ENCODE data around the gene NSD2.
"Not testable (repeated sequence)": the region's sequence is repeated elsewhere in the genome, so short reads cannot be mapped to it uniquely, and the experiment has no call there.

NSD2 gene

GRCh38 chr4:1991596-1992434, 120.6 kb downstream of the NSD2 start:
- no peaks in the 10 kb centered on the region for H3K36me3 ChIP-seq (ENCODE audit: control insufficient read depth, insufficient read depth, low read length)
- H2AFZ ChIP-seq = no peak overlapping the region
- H3K4me1 ChIP-seq = no peaks in the 10 kb centered on the region
- no peak overlapping the region for H3K27ac ChIP-seq
- TF ChIP-seq, protein P1, sequence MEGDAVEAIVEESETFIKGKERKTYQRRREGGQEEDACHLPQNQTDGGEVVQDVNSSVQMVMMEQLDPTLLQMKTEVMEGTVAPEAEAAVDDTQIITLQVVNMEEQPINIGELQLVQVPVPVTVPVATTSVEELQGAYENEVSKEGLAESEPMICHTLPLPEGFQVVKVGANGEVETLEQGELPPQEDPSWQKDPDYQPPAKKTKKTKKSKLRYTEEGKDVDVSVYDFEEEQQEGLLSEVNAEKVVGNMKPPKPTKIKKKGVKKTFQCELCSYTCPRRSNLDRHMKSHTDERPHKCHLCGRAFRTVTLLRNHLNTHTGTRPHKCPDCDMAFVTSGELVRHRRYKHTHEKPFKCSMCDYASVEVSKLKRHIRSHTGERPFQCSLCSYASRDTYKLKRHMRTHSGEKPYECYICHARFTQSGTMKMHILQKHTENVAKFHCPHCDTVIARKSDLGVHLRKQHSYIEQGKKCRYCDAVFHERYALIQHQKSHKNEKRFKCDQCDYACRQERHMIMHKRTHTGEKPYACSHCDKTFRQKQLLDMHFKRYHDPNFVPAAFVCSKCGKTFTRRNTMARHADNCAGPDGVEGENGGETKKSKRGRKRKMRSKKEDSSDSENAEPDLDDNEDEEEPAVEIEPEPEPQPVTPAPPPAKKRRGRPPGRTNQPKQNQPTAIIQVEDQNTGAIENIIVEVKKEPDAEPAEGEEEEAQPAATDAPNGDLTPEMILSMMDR (IDR thresholded peaks at IDR 0.05) = no peak
- H3K9ac ChIP-seq = no peak overlapping the region
- H3K4me2 ChIP-seq (ENCODE audit: low read length) = peak overlapping the region; percentile 10
- H3K79me2 ChIP-seq = peaks cover 27% of the 10 kb centered on the region
- no peaks in the 10 kb centered on the region for H3K27me3 ChIP-seq (ENCODE audit: control insufficient read depth, insufficient read depth, low read length)
- H3K4me3 ChIP-seq (ENCODE audit: low read depth, low read length) = no peak overlapping the region
- H3K9me3 ChIP-seq (ENCODE audit: control insufficient read depth, low read length) = no peaks in the 10 kb centered on the region

DNA sequence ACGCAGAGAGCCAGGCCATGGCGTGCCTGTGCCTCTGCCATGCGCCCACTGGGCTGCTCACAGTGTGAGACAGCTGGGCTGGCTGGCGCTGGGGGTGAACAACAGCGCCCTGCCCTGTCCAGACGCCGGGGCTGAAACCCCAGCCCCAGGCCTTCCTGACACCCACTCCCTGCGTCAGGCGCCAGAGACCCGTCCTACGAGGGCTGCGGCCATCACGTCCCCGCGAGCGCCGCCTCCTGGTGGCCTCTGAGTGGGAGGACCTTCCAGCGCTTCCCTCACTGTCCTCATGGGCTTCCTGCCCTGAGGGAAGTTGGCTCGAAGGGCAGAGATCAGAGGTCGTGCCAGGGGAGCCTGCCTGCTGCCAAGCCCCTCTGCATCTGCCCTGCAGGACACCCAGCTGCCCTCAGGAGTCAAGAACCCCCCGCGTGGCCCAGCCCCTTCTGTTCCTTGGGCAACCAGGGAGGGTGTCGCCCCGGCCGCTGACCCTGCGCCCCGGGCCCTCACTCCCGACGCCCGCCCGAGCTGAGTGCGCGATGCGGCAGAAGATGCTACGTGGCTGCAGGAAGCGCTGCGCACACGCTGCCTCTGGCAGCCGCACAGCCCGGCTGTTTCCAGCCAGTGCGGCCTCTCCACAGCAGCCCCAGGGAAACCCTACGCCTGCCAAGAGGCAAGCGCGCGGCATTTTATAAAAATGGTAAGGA, 121.4 kb downstream of the NSD2 start:
- H3K9me3 ChIP-seq (ENCODE audit: control insufficient read depth, low read length) = no peaks in the 10 kb centered on the region
- H3K27me3 ChIP-seq (ENCODE audit: control insufficient read depth, insufficient read depth, low read length) = no peaks in the 10 kb centered on the region
- no peak overlapping the region for H3K27ac ChIP-seq
- H3K4me2 ChIP-seq (ENCODE audit: low read length) = peak overlapping the region; percentile 10
- H3K4me1 ChIP-seq = no peaks in the 10 kb centered on the region
- no peak overlapping the region for H2AFZ ChIP-seq
- TF ChIP-seq, protein P1 (IDR thresholded peaks at IDR 0.05) = no peak
- H3K79me2 ChIP-seq = peaks cover 27% of the 10 kb centered on the region
- no peaks in the 10 kb centered on the region for H3K36me3 ChIP-seq (ENCODE audit: control insufficient read depth, insufficient read depth, low read length)
- H3K4me3 ChIP-seq (ENCODE audit: low read depth, low read length) = no peak overlapping the region
- no peak overlapping the region for H3K9ac ChIP-seq

- Histone ChIP-seq H3K9me3 (ENCODE audit: control insufficient read depth, low read length) (no peaks in the 10 kb centered on the region), H3K9ac (no peak overlapping the region), H3K27me3 (ENCODE audit: control insufficient read depth, insufficient read depth, low read length) (no peaks in the 10 kb centered on the region), H3K4me1 (no peaks in the 10 kb centered on the region), H3K4me3 (ENCODE audit: low read depth, low read length) (no peak overlapping the region), H3K27ac (no peak overlapping the region), H3K4me2 (ENCODE audit: low read length) (no peak overlapping the region), H2AFZ (no peak overlapping the region), H3K79me2 (peaks cover 29% of the 10 kb centered on the region), H3K36me3 (ENCODE audit: control insufficient read depth, insufficient read depth, low read length) (no peaks in the 10 kb centered on the region)
- TF ChIP-seq, protein P1 (IDR thresholded peaks at IDR 0.05) = no peak
These were observed 122.0 kb downstream of the NSD2 start for GRCh38 chr4:1993169-1993516.

- H3K9ac ChIP-seq; H3K4me2 ChIP-seq (ENCODE audit: low read length); H3K27ac ChIP-seq; H3K27me3 ChIP-seq (ENCODE audit: control insufficient read depth, insufficient read depth, low read length); H3K9me3 ChIP-seq (ENCODE audit: control insufficient read depth, low read length); H3K4me3 ChIP-seq (ENCODE audit: low read depth, low read length); H3K36me3 ChIP-seq (ENCODE audit: control insufficient read depth, insufficient read depth, low read length); H2AFZ ChIP-seq; H3K4me1 ChIP-seq: not testable (repeated sequence)
- peaks cover 29% of the 10 kb centered on the region for H3K79me2 ChIP-seq
These were observed 122.7 kb downstream of the NSD2 start for GRCh38 chr4:1993718-1994516.

GRCh38 chr4:1994938-1995337, 123.7 kb downstream of the NSD2 start:
- H3K27ac ChIP-seq = no peak overlapping the region
- no peak overlapping the region for H3K4me3 ChIP-seq (ENCODE audit: low read depth, low read length)
- no peaks in the 10 kb centered on the region for H3K36me3 ChIP-seq (ENCODE audit: control insufficient read depth, insufficient read depth, low read length)
- peaks cover 26% of the 10 kb centered on the region for H3K79me2 ChIP-seq
- no peak overlapping the region for H3K4me2 ChIP-seq (ENCODE audit: low read length)
- no peak overlapping the region for H2AFZ ChIP-seq
- TF ChIP-seq, protein P1 (IDR thresholded peaks at IDR 0.05) = no peak
- no peaks in the 10 kb centered on the region for H3K4me1 ChIP-seq
- H3K27me3 ChIP-seq (ENCODE audit: control insufficient read depth, insufficient read depth, low read length) = no peaks in the 10 kb centered on the region
- H3K9ac ChIP-seq = no peak overlapping the region
- no peaks in the 10 kb centered on the region for H3K9me3 ChIP-seq (ENCODE audit: control insufficient read depth, low read length)

Data from parathyroid adenoma (tissue), 2 donors.